ENCODE measurements around the gene SHCBP1L.

DNA sequence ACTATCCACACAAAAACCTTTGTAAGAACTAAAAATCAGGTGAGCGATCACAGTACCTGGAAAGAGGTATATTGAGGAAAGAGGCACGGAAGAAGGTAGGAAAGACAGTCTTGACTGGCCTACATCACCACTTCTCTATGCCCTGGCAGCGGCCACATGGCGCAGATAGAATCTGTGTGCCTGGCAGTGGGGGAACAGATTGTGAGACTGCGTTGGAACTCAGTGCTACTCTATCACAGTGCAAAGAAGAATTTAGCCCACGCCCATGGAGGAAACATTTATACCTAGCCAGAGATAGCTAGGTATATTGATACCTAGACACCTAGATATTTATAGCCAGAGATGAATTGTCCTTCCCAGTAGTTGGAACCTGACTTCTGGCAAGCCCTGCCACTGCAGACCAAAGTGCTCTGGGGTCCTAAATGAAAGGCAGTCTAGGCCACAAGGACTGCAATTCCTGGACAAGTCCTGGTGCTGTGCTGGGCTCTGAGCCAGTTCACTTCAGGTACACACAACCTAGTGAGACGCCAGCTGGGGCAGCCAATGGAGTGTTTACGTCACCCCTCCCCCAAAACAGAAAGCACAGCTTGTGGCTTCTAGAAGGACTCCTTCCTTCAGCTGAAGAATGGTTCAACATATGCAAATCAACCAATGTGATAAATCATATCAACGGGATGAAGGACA lies 61.9 kb downstream of the SHCBP1L start:
- TF ChIP-seq POLR2AphosphoS5 (IDR thresholded peaks at IDR 0.05; ENCODE audit: borderline replicate concordance, low read depth, low read length), result no peak
- no peak for TF ChIP-seq EZH2 (IDR thresholded peaks at IDR 0.05)
